Activated CD8-positive, alpha-beta memory T cell treated with anti-CD3 and anti-CD28 coated beads, Interleukin-2, amount 50 U/mL, for 4 hours (primary cell): ENCODE measurements around the gene LAMC1.

Experiments
- DNase-seq: peaks from one replicate; pipeline ENCODE4 v3.0.0-alpha.2; 2020

Gene LAMC1

GRCh38 chr1:183021405-183022201 lies 1.6 kb upstream of the LAMC1 start:
- DNase-seq = no peak

- DNase-seq = peak; percentile 15
These were observed 746 bp upstream of the LAMC1 start for GRCh38 chr1:183022202-183023145.

DNA sequence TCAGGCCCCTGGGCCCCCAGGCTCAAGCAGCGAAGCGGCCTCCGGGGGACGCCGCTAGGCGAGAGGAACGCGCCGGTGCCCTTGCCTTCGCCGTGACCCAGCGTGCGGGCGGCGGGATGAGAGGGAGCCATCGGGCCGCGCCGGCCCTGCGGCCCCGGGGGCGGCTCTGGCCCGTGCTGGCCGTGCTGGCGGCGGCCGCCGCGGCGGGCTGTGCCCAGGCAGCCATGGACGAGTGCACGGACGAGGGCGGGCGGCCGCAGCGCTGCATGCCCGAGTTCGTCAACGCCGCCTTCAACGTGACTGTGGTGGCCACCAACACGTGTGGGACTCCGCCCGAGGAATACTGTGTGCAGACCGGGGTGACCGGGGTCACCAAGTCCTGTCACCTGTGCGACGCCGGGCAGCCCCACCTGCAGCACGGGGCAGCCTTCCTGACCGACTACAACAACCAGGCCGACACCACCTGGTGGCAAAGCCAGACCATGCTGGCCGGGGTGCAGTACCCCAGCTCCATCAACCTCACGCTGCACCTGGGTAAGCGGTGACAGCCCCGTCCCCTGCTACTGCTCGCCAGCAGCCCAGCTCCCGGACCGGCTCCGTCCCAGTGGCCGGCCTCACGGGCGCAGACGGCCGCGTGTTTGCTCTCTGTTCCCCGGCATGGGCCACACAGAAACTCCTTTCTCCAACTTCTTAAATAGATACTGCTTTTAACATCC lies 539 bp downstream of the LAMC1 start:
- peak; percentile 24 for DNase-seq

DNA sequence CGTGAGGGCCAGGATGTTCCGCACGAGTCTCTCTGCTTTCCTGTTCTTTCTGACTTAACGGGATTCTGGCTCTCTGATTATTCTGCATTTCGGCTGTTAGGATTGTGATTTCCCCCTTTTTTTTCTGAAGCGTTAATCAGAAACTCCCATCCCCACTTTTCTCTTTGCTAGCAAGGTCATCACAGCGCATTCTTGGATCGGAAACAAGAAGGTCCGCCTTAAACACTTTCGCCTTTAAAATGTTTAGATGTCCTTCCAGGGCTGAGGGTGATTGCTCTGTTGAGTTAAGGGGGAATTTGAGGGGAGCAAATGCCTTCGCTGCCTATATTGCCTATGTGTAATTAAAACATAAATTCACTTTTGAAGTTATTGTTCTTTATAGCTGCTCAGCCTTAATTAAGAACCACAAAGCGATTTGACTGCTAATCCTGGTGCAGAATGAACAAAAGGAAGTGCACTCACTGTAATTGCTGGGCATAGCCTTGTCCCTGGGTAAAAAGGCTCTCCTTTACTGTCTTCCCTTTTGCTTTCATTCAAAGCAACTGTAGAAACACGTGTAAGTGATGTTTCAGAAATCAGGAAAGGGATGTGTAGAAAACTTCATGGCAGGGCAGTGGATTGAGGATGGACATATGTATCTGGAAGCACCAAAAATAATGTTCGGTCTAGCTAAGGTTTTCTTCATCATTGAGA lies 1.2 kb downstream of the LAMC1 start:
- no peak for DNase-seq

- no peak for DNase-seq
These were observed 1.8 kb downstream of the LAMC1 start for GRCh38 chr1:183025010-183025337.

- no peak for DNase-seq
These were observed 2.9 kb downstream of the LAMC1 start for GRCh38 chr1:183025782-183026774.

- no peak for DNase-seq
These were observed 3.8 kb downstream of the LAMC1 start for GRCh38 chr1:183027031-183027430.

- DNase-seq = no peak
These were observed 4.6 kb downstream of the LAMC1 start for GRCh38 chr1:183027791-183028190.

DNA sequence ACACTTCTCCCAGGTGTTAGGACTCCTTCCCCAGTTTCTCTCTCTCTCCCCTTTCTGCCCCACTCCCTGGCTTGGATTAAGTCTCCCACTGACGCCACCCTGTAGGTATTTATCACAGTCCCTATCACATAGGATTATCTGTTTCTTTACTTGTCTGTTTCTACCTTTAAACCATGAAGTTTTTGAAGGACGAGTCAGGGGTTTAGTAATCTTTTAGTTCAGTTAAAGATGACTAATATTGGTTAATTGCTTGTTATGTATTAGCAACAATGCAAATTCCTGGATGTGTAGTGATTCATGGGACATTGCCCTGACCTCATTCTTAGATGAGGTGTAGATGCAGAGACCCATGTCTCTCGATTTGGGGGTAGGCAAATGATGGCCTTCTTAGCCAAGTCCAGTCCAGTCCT lies 6.4 kb downstream of the LAMC1 start:
- no peak for DNase-seq

GRCh38 chr1:183030053-183030452 lies 6.8 kb downstream of the LAMC1 start:
- DNase-seq = no peak

DNA sequence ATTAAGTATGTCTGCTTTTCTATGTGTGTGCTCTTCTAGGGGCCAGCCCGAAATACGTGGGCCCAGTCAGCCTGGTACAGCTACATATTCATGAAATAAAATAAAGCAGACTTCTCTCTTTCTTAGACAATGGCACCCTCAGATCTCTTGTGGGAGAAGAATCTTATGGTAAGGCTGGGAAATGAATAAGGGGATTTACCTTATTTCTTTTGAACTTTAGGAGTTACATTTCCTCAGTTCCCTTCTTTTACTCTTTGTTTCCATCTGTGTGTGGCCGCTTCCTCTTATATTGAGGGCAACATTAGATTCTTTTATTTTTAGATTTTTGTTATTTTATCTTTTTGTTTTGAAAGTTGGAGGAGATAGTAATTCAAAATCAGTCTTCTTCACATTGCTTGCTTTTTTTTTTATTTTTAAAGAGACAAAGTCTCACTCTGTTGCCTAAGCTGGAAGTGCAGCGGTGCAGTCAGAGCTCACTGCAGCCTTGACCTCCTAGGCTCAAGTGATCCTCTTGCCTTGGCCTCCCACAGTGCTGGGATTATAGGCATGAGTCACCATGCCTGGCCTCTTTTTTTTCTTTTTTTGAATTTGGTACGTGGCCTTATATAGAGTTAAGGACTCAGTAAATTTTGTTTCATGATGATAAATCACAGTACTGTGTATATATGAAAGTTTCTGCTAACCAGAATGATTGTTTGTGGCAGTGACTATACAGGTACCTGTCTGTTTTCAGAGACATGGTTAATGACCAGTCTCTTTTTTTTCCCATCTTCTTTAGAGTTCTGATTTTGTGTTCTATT lies 9.1 kb downstream of the LAMC1 start:
- no peak for DNase-seq

DNA sequence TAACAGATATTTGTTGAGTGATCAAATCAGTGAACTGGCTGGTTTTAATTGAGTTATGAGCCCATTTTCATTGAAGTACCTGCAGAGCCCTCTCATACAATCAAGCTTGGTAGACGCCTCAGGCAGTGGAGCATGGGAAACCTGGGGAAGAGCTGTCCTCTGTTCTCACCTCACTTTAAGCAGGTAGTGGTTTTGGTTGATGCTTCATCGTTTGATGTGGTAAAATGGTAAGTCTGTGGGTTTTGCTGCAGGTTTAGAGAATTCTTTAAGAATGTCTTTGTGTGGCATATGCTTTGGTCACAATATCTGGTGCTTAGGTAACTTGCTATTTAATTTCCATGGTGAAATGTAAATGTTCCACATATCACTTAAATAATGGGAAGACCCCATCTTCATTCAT lies 10.0 kb downstream of the LAMC1 start:
- no peak for DNase-seq

- no peak for DNase-seq
These were observed 11.5 kb downstream of the LAMC1 start for GRCh38 chr1:183034682-183035081.

DNA sequence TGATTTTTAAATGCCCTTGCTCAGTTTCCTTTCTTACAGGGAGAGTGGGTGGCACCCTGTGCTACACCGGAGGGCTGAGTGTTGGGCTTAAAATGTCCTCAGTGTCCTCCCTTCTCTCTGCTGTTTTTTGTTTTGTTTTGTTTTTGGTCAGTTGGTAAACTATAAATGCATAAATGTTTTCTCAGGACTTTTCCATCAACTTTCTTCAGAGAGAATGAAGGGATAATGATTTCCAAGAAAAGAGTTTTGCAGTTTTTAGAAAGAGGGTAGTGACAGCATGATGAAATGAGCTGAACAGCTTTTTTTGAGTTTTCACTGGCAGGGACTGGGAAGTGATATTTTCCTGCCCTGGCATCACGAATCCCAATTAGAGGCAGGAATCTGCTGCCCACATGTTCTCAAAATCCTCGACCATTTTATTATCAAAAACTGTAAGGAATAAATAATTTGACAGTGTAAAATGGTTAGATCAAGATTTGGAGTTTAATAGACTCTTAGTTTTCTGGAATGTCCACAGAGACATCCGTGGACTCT lies 15.2 kb downstream of the LAMC1 start:
- DNase-seq = no peak

- DNase-seq = no peak
These were observed 15.7 kb downstream of the LAMC1 start for GRCh38 chr1:183038913-183039312.

DNA sequence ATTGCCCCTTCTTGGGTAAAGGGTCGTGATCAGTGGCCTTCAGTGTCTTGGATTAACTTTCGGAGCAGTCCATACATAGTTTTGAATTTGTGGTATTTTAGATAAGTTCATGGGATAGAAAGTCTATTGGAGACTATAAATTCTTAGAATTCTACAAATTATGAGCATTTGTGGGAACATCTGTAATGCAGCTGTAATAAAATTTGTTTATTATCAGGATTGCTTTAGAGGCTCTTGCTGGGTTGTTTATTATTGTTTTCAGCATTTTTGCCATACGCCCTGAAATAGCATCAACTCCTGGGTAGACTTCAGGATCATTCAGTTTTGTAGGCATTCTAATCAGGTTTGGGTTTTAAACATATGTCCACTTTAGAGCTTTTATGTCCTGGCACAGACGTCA lies 16.1 kb downstream of the LAMC1 start:
- DNase-seq = no peak

DNA sequence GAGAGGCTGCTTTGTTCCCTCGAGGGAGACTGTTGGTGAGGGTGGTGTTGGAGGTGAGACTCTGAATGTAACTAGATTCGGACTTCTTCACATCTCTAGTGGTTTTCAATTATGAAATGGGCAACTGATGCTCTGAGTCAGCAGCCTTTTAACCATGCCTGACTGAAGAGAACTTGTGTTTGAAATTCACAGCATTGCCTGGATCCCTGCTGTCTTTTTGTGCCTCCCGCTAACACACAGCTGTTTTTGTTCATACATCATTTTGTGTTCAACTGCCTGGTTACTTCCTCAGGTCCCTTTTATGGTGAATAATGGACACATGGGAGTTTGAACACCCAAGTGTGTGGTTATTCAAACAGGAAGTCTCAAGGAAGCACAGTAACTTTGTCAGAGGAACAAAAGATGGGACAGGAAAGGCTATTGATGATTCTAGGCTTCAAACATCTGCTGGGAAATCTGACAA lies 16.8 kb downstream of the LAMC1 start:
- no peak for DNase-seq

GRCh38 chr1:183040547-183040971 lies 17.3 kb downstream of the LAMC1 start:
- no peak for DNase-seq

DNA sequence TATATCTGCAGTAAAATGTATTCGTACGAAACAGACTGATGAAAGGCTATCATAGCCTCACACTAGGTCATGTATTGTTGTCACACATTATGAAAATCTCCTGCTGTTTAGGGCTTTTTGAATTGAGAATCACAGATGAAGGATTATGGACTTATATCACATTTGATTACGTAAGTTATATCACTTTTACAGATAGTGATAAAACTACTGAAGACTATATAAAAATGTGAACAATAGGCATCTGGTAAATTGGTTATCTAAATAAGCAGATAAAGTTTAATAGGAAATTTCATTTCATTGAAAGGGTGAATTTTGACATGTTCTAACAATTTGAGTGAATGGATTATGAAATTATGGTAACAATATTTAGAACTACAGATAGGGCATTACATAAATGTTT lies 20.0 kb downstream of the LAMC1 start:
- no peak for DNase-seq
